Activated CD4-positive, alpha-beta T cell treated with anti-CD3 and anti-CD28 coated beads, Interleukin-2, amount 50 U/mL, for 1 hour (primary cell): ENCODE measurements around the gene COMMD1.
"Not testable (repeated sequence)": the region's sequence is repeated elsewhere in the genome, so short reads cannot be mapped to it uniquely, and the experiment has no call there.

Experiments
- DNase-seq: peaks from one replicate; pipeline ENCODE4 v3.0.0-alpha.2; 2020

Gene COMMD1

DNA sequence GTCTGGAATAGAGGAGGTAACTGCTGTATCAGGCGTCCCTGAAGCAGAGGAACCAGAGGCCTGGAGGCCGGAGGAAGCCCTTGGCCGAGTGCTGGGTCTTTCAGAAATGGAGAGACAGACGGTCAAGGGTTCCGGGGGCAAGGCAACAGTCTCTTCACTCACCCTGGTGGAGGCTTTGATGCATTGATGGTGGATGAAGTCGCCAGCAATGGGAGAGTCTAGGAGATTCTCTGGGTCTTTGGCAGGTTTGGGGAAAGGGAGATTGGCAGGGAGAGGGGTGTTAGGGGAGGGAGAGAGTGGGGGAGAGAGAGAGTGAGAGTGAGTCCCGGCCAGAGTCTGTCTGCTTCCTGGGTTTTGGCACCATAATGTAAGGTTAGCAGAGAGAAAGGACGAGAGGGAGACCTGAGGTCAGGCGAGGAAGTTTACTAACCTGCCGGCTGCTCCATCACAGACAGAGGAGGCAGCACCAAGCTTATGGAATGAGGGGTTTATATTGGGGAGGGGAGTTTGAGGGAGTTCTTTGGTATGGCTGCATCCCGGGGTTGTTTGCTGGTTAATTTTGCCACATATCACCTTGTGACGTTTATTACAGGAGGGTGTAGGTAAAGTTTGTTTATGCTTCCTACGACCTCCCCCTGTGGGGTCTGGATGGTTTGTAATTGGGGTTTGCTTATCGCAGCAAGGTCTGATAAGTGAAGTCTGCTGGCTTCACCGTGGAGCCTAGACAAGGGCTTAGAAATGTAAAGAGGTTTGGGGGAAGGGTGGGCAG lies 19.6 kb downstream of the COMMD1 start:
- DNase-seq, result no peak

GRCh38 chr2:61926531-61927477 lies 21.3 kb downstream of the COMMD1 start:
- no peak for DNase-seq

DNA sequence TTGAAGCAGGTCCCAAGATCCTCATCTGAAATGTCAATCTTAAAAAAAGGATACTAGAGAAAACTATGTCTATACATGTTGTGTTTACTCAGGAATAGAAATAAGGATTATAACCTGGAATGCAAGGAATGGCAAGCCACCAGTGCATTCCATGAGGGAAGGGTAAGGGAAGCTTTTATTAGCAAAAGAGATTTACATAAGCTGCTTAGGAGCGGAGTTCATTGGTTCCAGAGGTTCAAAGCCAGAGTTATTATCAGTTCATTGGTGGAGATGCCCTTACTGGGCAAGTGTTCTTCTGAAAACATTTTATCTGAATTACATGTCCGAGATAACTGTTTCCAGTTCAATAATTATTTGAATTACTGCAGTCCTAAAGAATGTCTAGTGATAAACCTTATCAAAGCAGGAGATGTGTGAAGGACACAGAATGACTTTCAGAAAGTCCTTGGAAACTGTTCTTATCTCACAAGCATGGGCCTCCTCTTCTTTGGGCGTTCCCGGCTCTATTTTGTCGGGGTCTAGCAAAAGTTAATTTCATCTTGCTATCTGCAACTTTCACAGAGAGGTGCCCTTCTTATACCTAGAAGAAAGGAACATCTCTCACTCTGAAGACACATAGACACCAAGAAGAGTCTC lies 23.5 kb downstream of the COMMD1 start:
- no peak for DNase-seq

DNA sequence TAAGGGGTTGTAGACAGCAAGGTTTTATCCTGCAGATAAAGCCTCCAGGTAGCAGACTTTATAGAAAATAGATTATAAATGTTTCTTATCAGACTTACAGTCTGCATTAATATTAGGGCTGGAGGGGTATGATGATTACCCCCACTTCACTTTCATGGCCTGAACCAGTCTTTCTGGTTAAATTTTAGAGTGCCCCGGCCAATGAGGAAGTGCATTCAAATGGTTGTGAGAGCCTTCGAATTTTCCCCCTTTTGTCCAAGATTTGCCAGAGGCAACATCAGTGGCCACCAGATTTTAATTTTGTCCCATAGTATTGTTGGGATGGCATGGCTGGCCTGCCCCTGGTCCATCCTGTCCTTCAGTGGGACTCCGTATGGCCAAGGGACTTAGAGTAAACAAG lies 31.6 kb downstream of the COMMD1 start:
- DNase-seq, result no peak

GRCh38 chr2:61937886-61938285 lies 32.4 kb downstream of the COMMD1 start:
- DNase-seq, result no peak

DNA sequence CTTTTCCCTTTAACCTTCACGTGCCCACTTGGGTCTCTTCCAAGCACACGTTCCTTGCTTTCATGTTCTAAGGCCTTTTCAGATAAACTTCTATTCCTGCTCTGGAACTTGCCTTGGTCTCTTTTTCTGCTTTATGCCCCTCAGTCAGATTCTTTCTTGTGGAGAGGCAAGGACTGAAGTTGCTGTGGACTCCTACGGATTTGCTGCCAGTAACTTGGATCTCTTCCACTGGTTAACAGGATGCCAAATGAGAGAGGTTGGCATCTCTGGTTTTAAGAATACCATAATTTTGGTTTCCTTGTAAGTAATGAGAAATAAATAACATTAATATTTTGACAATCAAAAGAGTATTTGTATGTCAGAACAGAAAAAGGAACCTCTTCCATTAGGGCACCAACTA lies 33.0 kb downstream of the COMMD1 start:
- DNase-seq, result no peak

- DNase-seq, result no peak
Observed at GRCh38 chr2:61943251-61943650, 37.8 kb downstream of the COMMD1 start.

DNA sequence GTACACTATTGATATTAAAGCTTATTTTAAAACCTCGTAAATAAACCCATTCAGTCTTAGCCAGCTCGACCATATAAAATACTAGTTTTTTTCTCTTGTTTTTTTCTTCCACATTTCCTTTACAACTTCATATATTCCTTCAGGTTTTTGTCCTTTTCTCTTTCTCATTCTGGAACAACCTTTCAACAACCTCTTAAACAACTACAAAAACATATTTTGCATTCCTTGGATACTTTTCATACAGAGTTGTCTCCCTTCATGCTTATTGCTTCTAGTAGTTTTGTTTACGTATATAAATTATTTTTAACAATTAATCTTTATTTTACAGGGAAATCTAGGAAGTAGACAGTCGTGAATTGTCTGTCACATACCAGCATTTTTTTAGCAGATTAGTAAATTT lies 41.2 kb downstream of the COMMD1 start:
- no peak for DNase-seq

DNA sequence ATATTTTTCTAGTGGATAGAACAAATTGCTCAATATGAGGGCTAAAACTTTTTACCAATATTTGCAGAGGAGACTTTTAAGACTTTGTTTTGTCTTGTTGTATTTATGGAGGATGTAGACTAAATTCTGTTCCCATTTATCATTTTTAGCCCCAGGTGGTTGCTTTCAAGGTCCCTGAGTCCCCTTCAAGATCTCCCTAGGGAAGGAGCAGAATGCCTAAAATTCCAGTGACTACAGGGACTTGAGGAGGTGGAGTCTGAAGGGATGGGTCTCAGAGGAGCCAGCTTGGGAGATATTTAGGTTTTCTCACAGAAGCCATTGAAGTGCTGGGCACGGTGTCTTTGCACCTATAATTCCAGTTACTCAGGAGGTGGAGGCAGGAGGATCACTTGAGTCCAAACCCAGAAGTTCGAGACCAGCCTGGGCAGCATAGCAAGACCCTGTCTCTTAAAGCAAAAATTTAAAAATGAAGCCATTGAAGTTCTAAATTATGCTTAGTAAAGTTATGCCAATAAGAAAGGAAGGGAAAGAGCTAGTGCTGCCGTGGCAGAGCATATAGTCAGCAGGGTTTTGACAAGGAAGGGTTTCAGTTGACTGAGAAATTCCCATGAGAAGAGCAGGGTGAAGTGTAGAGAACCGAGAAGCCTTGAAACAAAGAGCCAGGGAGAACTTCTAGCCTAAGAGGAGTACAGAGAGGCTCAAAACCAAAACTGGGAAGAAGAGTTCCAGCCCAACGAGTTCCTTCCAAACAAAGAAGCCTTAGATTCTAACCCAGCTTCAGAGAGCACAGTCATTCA lies 43.4 kb downstream of the COMMD1 start:
- DNase-seq, result no peak

GRCh38 chr2:61949458-61949713 lies 43.9 kb downstream of the COMMD1 start:
- DNase-seq, result no peak

DNA sequence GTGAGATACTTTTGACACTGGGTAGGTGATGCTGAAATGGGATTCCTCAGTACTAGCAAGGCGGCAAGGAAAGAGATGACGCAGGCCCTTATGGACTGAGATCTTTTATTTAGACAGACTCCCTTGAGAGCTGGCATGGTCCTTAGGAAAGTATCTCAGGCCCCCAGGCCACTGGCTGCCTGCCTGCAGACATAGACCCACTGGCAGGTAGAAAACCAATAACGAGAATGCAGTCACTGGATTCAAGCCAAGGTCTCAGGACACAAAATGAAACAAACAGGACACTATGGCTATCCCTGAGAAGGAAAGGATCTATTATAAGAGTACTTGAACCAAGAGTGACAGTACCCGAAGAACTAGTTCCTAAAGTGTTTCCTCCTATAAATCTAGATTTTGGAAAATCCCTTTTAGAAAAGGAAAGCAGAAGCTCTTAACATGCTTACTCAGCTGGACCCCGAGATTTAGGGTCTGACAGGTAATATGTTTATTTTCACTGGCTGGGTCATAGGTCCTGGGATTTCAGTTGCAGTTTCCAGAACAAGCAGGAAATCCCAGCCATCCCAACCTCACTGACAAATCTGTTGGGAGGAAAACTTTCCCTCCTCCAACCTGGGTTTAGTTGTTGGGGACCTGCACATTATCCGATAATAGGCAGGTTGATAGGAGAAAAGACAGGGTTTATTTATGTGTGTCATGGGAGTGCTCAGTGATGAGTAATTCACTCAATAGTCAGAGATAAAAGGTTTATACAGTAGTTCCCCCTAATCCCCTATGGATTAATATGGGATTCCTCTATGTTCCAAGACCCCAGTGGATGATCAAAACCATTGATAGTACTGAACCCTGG lies 44.5 kb downstream of the COMMD1 start:
- no peak for DNase-seq

- no peak for DNase-seq
Observed at GRCh38 chr2:61950571-61951315, 45.3 kb downstream of the COMMD1 start.

- DNase-seq, result no peak
Observed at GRCh38 chr2:61951881-61952280, 46.4 kb downstream of the COMMD1 start.

GRCh38 chr2:61952288-61952687 lies 46.8 kb downstream of the COMMD1 start:
- DNase-seq, result no peak

DNA sequence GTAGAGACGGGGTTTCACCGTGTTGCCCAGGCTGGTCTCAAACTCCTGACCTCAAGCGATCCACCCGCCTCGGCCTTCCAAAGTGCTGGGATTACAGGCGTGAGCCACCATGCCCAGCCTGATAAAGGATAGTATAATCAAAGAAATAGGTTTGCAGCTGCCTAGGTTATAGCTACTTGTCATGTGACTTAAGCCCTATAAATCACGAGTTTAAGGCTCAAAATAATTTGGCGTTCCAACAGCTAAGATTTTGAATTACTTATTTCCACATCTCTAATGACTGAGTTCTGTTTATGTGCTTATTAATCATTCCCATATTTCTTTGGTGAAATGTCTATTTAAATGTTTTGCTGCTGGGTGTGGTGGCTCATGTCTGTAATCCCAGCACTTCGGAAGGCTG lies 49.4 kb downstream of the COMMD1 start:
- not testable (repeated sequence) for DNase-seq

- DNase-seq, result no peak
Observed at GRCh38 chr2:61959381-61960293, 54.2 kb downstream of the COMMD1 start.

GRCh38 chr2:61961231-61961901 lies 55.9 kb downstream of the COMMD1 start:
- no peak for DNase-seq

DNA sequence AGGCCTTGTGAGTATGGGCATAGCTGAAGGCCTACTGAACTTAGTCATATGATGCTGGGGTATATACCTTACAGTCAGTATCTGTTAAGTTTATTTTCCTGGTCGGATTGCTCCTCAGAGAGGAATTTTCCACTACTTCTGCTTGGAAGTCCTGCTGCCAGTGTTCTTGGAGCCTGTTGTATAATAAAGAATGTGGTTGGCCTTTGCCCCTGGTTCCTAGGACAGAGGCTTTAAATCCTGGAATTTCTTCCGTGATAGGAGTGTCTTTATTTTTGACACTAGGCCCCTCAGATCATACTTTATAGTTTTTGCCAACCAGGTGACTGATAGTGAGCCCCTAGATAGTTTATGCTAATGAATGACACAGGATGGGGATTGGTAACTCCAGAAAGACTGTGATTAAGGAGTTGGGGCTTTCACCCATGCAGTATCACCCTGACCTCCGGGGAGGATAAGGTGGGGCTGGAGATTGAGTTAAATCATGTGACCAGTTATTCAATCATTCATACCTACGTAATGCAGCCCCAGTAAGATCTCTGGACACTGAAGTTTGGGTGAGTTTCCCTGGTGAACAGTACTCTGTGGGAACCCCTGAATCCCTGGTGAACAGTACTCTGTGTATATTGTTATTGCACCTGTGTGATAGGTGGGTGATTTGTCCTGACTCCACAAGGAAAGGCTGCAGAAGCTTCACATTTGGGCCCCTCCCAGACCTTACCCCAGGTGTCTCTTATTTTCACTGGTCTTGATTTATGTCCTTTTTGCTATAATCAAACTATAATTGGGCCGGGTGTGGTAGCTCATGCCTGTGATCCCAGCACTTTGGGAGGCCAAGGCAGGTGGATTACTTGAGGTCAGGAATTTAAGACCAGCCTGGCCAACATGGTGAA lies 56.9 kb downstream of the COMMD1 start:
- DNase-seq, result no peak
